CD14-positive monocyte (primary cell): ENCODE results near the gene RAB10. TPM values are rescaled to one million over a fixed set of nuclear protein-coding genes. Genes with fewer than 3 reads are reported as not detected.

Experiments used
- DNase-seq, 3 donors: peaks; one replicate each; pipeline ENCODE4 v3.0.0-alpha.2; 2011 to 2022
- H2AFZ ChIP-seq: 2 replicates; pipeline ENCODE4 v1.6.0; 2012; ENCODE audit warnings: mild to moderate bottlenecking, low read depth, low read length, inconsistent platforms; ENCODE audit not compliant: insufficient read depth, poor library complexity, severe bottlenecking
- H3K27ac ChIP-seq, 2 donors: 1 replicate in 1 of 2; 2 replicates in 1 of 2; pipeline ENCODE4 v1.5.1; 2012 to 2013; ENCODE audit warnings: low read length in 2 of 2, control low read depth in 1 of 2, inconsistent platforms in 1 of 2, low read depth in 1 of 2, mild to moderate bottlenecking in 1 of 2
- H3K27me3 ChIP-seq, 2 donors: one replicate each; pipeline versions ENCODE4 v1.6.0 to v1.6.1; 2011 to 2013; ENCODE audit warnings: low read length in 2 of 2; ENCODE audit not compliant: control insufficient read depth in 2 of 2, insufficient read depth in 2 of 2
- H3K36me3 ChIP-seq, 2 donors: replicated peaks in 1 of 2; 1 replicate in 1 of 2; 2 replicates in 1 of 2; pipeline versions ENCODE4 v1.5.1 to v1.6.1; 2012 to 2013; ENCODE audit warnings: low read length in 2 of 2, control low read depth in 1 of 2, inconsistent platforms in 1 of 2, mild to moderate bottlenecking in 1 of 2; ENCODE audit not compliant: insufficient read depth in 2 of 2, control insufficient read depth in 1 of 2
- H3K4me1 ChIP-seq, 2 donors: 1 replicate in 1 of 2; 2 replicates in 1 of 2; pipeline versions ENCODE4 v1.5.1 to v1.6.1; 2012 to 2013; ENCODE audit warnings: low read length in 2 of 2, control low read depth in 1 of 2, inconsistent platforms in 1 of 2, mild to moderate bottlenecking in 1 of 2, moderate library complexity in 1 of 2; ENCODE audit not compliant: insufficient read depth in 2 of 2, control insufficient read depth in 1 of 2
- H3K4me2 ChIP-seq: replicated peaks from 2 replicates; pipeline ENCODE3; 2012; ENCODE audit warnings: low read length, moderate library complexity, mild to moderate bottlenecking; ENCODE audit not compliant: poor library complexity, severe bottlenecking; ENCODE audit errors: extremely low read depth
- H3K4me3 ChIP-seq, 3 experiments: fragments of 200-600 bp in 1 of 3; sonication (generic) in 1 of 3; replicated peaks in 1 of 3; 1 replicate in 2 of 3; 2 replicates in 1 of 3; pipeline ENCODE4 v1.5.1; 2011 to 2013; ENCODE audit warnings: low read length in 3 of 3, mild to moderate bottlenecking in 3 of 3, control low read depth in 2 of 3, low read depth in 2 of 3, inconsistent platforms in 1 of 3, moderate library complexity in 1 of 3
- H3K79me2 ChIP-seq: 2 replicates; pipeline ENCODE4 v1.6.0; 2012; ENCODE audit warnings: mild to moderate bottlenecking, control low read depth, inconsistent platforms, low read length, moderate library complexity; ENCODE audit not compliant: insufficient read depth
- H3K9ac ChIP-seq: 2 replicates; pipeline ENCODE4 v1.6.0; 2017; ENCODE audit warnings: low read length, mild to moderate bottlenecking; ENCODE audit not compliant: insufficient read depth, poor library complexity, severe bottlenecking
- H3K9me3 ChIP-seq, 2 donors: replicated peaks in 1 of 2; 1 replicate in 1 of 2; 2 replicates in 1 of 2; pipeline versions ENCODE4 v1.5.1 to v1.6.1; 2012 to 2013; ENCODE audit warnings: low read length in 2 of 2, control low read depth in 1 of 2; ENCODE audit not compliant: control insufficient read depth in 1 of 2, insufficient read depth in 1 of 2
- H4K20me1 ChIP-seq: 2 replicates; pipeline ENCODE4 v1.6.0; 2012; ENCODE audit warnings: mild to moderate bottlenecking, low read length, control low read depth, moderate library complexity; ENCODE audit not compliant: insufficient read depth
- H3K27ac Mint-ChIP-seq, 7 donors: one replicate each; pipeline ENCODE4 v1.8.0; 2020; ENCODE audit warnings: mild to moderate bottlenecking in 7 of 7, mixed read lengths in 7 of 7, moderate library complexity in 6 of 7, inconsistent platforms in 2 of 7
- H3K27me3 Mint-ChIP-seq, 3 donors: one replicate each; pipeline ENCODE4 v1.8.0; 2021 to 2022; ENCODE audit warnings: low read depth in 3 of 3, mild to moderate bottlenecking in 3 of 3, mixed read lengths in 3 of 3, moderate library complexity in 3 of 3, inconsistent platforms in 1 of 3
- H3K36me3 Mint-ChIP-seq, 2 donors: one replicate each; pipeline ENCODE4 v1.8.0; 2020; ENCODE audit warnings: mixed read lengths in 2 of 2, inconsistent platforms in 1 of 2, mild to moderate bottlenecking in 1 of 2
- H3K4me1 Mint-ChIP-seq: one replicate; pipeline ENCODE4 v1.8.0; 2020; ENCODE audit warnings: mild to moderate bottlenecking, mixed read lengths
- H3K4me3 Mint-ChIP-seq, 2 donors: one replicate each; pipeline ENCODE4 v1.8.0; 2020; ENCODE audit warnings: mild to moderate bottlenecking in 2 of 2, mixed read lengths in 2 of 2, moderate library complexity in 1 of 2
- H3K9me3 Mint-ChIP-seq, 7 donors: one replicate each; pipeline ENCODE4 v1.8.0; 2020 to 2022; ENCODE audit warnings: mixed read lengths in 7 of 7, mild to moderate bottlenecking in 6 of 7, moderate library complexity in 6 of 7, inconsistent platforms in 2 of 7
- WGBS: methylation state at CpG from one replicate; pipeline ENCODE4 v1.1.5; 2013; ENCODE audit warnings: missing lambda C conversion rate; ENCODE audit not compliant: insufficient coverage; 5-methylcytosine and 5-hydroxymethylcytosine counted together
- intact Hi-C, 2 donors: fragments of 100-400 bp; cut with micrococcal nuclease; formaldehyde crosslinking; loops; one replicate each; pipeline versions ENCODE4 v1.15.0 to v1.15.1; 2023
- polyA plus RNA-seq, 3 donors: library from polyadenylated mRNA; depleted of rRNA in 1 of 3; unstranded in 2 of 3; stranded (reverse) in 1 of 3; fragments of 300-500 nt in 2 of 3; fragments of >200 nt in 1 of 3; fragmentation: Illumina TruSeq in 2 of 3; gene quantifications; 1 replicate in 2 of 3; 2 replicates in 1 of 3; pipeline ENCODE4 v1.2.3, GENCODE V29; 2012 to 2021
- TF ChIP-seq, protein P1 (sequence below): fragments of 200-600 bp; IDR thresholded peaks from one replicate; pipeline ENCODE4 v1.8.0; 2022; ENCODE audit warnings: antibody characterized with exemption, mild to moderate bottlenecking

The RAB10 gene
- polyA plus RNA-seq, 3 donors: 38.6 to 258 (median 202) TPM

DNA sequence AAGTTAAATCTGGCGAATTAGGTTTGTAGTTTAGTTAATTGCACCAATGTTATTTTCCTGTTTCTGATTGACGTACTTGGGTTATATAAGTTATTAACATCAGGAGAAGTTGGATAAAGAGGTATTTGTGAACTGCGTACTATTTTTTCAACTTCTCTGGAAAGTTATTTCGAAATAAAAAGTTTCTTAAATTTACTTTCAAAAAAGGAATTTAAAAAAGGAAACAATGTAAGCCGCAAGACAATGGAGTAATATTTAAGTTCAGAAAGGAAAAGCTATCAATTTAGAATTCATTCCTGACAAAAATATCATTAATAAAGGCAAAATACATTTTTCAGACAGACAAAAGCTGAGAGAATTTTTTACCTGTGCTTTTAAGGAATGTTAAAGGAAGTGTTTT lies 47.7 kb downstream of the RAB10 start:
- peaks cover 17 to 40% of the 10 kb centered on the region in 2 donors for H3K36me3 Mint-ChIP-seq
- peak in 1 of 3 donors; percentile 20 for DNase-seq
- no peak overlapping the region for H2AFZ ChIP-seq
- peaks cover 5 to 6% of the 10 kb centered on the region in 2 donors for H3K9me3 ChIP-seq
- peak overlapping the region in 1 of 2 donors; percentile 70 for H3K27ac ChIP-seq
- no peaks in the 10 kb centered on the region for H3K27me3 Mint-ChIP-seq
- H3K4me3 Mint-ChIP-seq: peak overlapping the region in 1 of 2 donors; percentile 77
- WGBS: 67% methylated on average over 1 of the region's 5 CpGs
- H3K4me1 Mint-ChIP-seq: peaks cover 51% of the 10 kb centered on the region
- peak overlapping the region in 2 of 3 experiments; percentile 14 to 50 for H3K4me3 ChIP-seq
- H3K9ac ChIP-seq: no peak overlapping the region
- no peaks in the 10 kb centered on the region for H3K27me3 ChIP-seq
- peaks cover 98% of the 10 kb centered on the region for H3K79me2 ChIP-seq
- peak overlapping the region in 6 of 7 donors; percentile 19 to 84 (median 78) for H3K27ac Mint-ChIP-seq
- peaks cover 5 to 12% (median 7%) of the 10 kb centered on the region in 7 donors for H3K9me3 Mint-ChIP-seq
- peaks cover 99% of the 10 kb centered on the region for H4K20me1 ChIP-seq
- peaks cover 26 to 37% of the 10 kb centered on the region in 2 donors for H3K4me1 ChIP-seq
- H3K36me3 ChIP-seq: no peaks in the 10 kb centered on the region
- TF ChIP-seq, protein P1, sequence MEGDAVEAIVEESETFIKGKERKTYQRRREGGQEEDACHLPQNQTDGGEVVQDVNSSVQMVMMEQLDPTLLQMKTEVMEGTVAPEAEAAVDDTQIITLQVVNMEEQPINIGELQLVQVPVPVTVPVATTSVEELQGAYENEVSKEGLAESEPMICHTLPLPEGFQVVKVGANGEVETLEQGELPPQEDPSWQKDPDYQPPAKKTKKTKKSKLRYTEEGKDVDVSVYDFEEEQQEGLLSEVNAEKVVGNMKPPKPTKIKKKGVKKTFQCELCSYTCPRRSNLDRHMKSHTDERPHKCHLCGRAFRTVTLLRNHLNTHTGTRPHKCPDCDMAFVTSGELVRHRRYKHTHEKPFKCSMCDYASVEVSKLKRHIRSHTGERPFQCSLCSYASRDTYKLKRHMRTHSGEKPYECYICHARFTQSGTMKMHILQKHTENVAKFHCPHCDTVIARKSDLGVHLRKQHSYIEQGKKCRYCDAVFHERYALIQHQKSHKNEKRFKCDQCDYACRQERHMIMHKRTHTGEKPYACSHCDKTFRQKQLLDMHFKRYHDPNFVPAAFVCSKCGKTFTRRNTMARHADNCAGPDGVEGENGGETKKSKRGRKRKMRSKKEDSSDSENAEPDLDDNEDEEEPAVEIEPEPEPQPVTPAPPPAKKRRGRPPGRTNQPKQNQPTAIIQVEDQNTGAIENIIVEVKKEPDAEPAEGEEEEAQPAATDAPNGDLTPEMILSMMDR: no peak
- intact Hi-C loops: no loop called here
- H3K4me2 ChIP-seq: peak overlapping the region; percentile 53

DNA sequence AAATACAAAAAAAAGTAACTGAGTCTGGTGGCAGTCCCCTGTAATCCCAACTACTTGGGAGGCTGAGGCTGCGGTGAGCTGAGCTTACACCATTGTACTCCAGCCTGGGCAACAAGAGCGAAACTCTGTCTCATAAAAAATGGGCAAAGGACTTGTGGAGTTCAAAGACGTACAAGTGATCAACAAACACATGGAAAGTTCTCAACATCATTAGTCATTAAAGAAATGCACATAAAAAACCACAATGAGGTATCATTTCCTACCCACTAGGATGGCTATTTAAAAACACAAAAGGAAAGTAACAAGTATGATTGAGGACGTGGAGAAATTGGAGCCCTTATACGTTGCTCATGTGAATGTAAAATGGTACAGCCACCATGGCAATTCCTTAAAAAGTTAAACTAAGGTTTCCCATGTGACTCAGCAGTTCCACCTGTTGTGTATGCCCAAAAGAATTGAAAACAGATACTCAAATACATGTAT lies 52.3 kb downstream of the RAB10 start:
- peak; percentile 9 to 41 (median 23) for DNase-seq
- intact Hi-C loops: no loop called here
- peak overlapping the region; percentile 11 to 85 (median 80) for H3K27ac Mint-ChIP-seq
- peaks cover 60% of the 10 kb centered on the region for H3K4me1 Mint-ChIP-seq
- Histone ChIP-seq H3K4me1 (peaks cover 31 to 43% of the 10 kb centered on the region in 2 donors), H3K79me2 (peaks cover 98% of the 10 kb centered on the region), H3K36me3 (peaks cover 6% of the 10 kb centered on the region in 2 donors), H3K4me2 (peak overlapping the region; percentile 1), H3K4me3 (no peak overlapping the region), H4K20me1 (peaks cover 99% of the 10 kb centered on the region), H2AFZ (no peak overlapping the region), H3K27me3 (no peaks in the 10 kb centered on the region), H3K27ac (peak overlapping the region in 1 of 2 donors; percentile 59), H3K9ac (no peak overlapping the region), H3K9me3 (no peaks in the 10 kb centered on the region)
- no peak overlapping the region for H3K4me3 Mint-ChIP-seq
- peaks cover 0 to 3% (median under 1%) of the 10 kb centered on the region in 7 donors for H3K9me3 Mint-ChIP-seq
- TF ChIP-seq, protein P1: no peak
- H3K36me3 Mint-ChIP-seq: peaks cover 15 to 27% of the 10 kb centered on the region in 2 donors
- H3K27me3 Mint-ChIP-seq: peaks cover 0 to 2% (median 0%) of the 10 kb centered on the region in 3 donors
- 83% methylated on average over 1 of the region's 5 CpGs for WGBS
